Mucosa of descending colon (tissue), 3 donors: ENCODE results near the gene MAML3. TPM values are rescaled to one million over a fixed set of nuclear protein-coding genes. Genes with fewer than 3 reads are reported as not detected.

Experiments used
- ATAC-seq: fragments of 200-7000 bp; cut with Tn5 transposase; one replicate; pipeline ENCODE4 v1.9.1; 2020; ENCODE audit warnings: mild to moderate bottlenecking, moderate library complexity
- DNase-seq, 3 donors: peaks; one replicate each; pipeline ENCODE4 v3.0.0-alpha.2; 2020
- H3K36me3 ChIP-seq: fragments of 200-600 bp; one replicate; pipeline ENCODE4 v1.8.0; 2021; ENCODE audit warnings: low read depth, mild to moderate bottlenecking
- H3K4me1 ChIP-seq: fragments of 200-600 bp; one replicate; pipeline ENCODE4 v1.8.0; 2021; ENCODE audit warnings: low read depth, mild to moderate bottlenecking
- H3K4me3 ChIP-seq: fragments of 200-600 bp; one replicate; pipeline ENCODE4 v1.8.0; 2021; ENCODE audit warnings: mild to moderate bottlenecking
- H3K9me3 ChIP-seq: fragments of 200-600 bp; one replicate; pipeline ENCODE4 v1.8.0; 2021; ENCODE audit warnings: mild to moderate bottlenecking
- intact Hi-C, 2 donors: fragments of 100-400 bp; cut with DNase I in 1 of 2; cut with micrococcal nuclease in 1 of 2; formaldehyde crosslinking; loops; one replicate each; pipeline versions ENCODE4 v1.11.0 to v1.11.1; 2022; cut with DNase I, micrococcal nuclease
- total RNA-seq, 3 donors: library from RNA; stranded (reverse); fragmentation: NEBNext Ultra II Directional in 2 of 3; extraction: Animal tissue kit (Norgen Biotek cat#: 25700) in 2 of 3; gene quantifications; one replicate each; pipeline versions ENCODE4 v1.2.1 to v1.2.4, GENCODE V29; 2021 to 2023
- TF ChIP-seq, protein P1 (sequence below): fragments of 200-600 bp; IDR thresholded peaks from one replicate; pipeline ENCODE4 v1.8.0; 2022; ENCODE audit warnings: antibody characterized with exemption, mild to moderate bottlenecking
- donor health status: DM: no; HTN: no; CAD: no; lungs with moderate emphysema.
- donor health status: DM: no; HTN: no; CAD: no.
- donor health status: DM: no; HTN: yes; CAD: no.

MAML3 gene
- total RNA-seq, 3 donors from 2014 or later, result 10.4 to 23.5 (median 14.8) TPM

- DNase-seq (no peak), ATAC-seq (no peak)
- TF ChIP-seq, protein P1, sequence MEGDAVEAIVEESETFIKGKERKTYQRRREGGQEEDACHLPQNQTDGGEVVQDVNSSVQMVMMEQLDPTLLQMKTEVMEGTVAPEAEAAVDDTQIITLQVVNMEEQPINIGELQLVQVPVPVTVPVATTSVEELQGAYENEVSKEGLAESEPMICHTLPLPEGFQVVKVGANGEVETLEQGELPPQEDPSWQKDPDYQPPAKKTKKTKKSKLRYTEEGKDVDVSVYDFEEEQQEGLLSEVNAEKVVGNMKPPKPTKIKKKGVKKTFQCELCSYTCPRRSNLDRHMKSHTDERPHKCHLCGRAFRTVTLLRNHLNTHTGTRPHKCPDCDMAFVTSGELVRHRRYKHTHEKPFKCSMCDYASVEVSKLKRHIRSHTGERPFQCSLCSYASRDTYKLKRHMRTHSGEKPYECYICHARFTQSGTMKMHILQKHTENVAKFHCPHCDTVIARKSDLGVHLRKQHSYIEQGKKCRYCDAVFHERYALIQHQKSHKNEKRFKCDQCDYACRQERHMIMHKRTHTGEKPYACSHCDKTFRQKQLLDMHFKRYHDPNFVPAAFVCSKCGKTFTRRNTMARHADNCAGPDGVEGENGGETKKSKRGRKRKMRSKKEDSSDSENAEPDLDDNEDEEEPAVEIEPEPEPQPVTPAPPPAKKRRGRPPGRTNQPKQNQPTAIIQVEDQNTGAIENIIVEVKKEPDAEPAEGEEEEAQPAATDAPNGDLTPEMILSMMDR, result no peak
- Histone ChIP-seq H3K4me1 (no peaks in the 10 kb centered on the region), H3K9me3 (no peaks in the 10 kb centered on the region), H3K36me3 (no peaks in the 10 kb centered on the region), H3K4me3 (no peak overlapping the region)
- intact Hi-C loops, result no loop called here
Measured at GRCh38 chr4:139899346-139899745, 254.6 kb downstream of the MAML3 start.

DNA sequence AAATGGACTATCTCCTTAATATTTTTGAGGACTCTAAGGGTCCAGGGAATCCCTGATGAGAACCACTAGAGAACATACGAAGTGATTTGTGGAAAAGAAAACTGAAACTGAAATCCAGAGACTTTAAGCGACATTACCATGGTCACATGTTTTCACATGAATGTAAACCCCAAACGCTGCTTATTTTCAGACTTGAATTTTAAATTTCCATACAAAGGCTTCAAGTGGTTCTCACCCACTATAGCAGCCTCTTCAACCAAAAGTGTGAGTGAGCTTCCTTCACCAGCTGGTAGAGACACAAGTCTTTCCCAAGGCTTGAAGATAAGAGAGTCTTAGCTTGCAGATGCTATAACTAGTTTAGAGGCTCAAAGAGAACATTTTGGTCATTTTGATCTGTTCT is 255.7 kb downstream of the MAML3 start:
- TF ChIP-seq, protein P1, result no peak
- no peaks in the 10 kb centered on the region for H3K4me1 ChIP-seq
- DNase-seq, result no peak
- intact Hi-C loops, result no loop called here
- no peak overlapping the region for H3K4me3 ChIP-seq
- H3K9me3 ChIP-seq, result no peaks in the 10 kb centered on the region
- H3K36me3 ChIP-seq, result no peaks in the 10 kb centered on the region
- ATAC-seq, result no peak

GRCh38 chr4:139896091-139896604 is 257.8 kb downstream of the MAML3 start:
- intact Hi-C loops, result no loop called here
- ATAC-seq (no peak), DNase-seq (no peak)
- Histone ChIP-seq H3K9me3 (no peaks in the 10 kb centered on the region), H3K4me3 (no peak overlapping the region), H3K36me3 (no peaks in the 10 kb centered on the region), H3K4me1 (no peaks in the 10 kb centered on the region)
- TF ChIP-seq, protein P1, result no peak

- TF ChIP-seq, protein P1, result no peak
- no peaks in the 10 kb centered on the region for H3K36me3 ChIP-seq
- H3K4me3 ChIP-seq, result no peak overlapping the region
- no peak for ATAC-seq
- no peaks in the 10 kb centered on the region for H3K4me1 ChIP-seq
- intact Hi-C loops, result no loop called here
- DNase-seq, result no peak
- no peaks in the 10 kb centered on the region for H3K9me3 ChIP-seq
Measured at GRCh38 chr4:139893801-139894200, 260.2 kb downstream of the MAML3 start.

- TF ChIP-seq, protein P1, result no peak
- H3K36me3 ChIP-seq, result no peaks in the 10 kb centered on the region
- no peaks in the 10 kb centered on the region for H3K4me1 ChIP-seq
- H3K4me3 ChIP-seq, result no peak overlapping the region
- H3K9me3 ChIP-seq, result no peaks in the 10 kb centered on the region
- intact Hi-C loops, result no loop called here
- no peak for ATAC-seq
- DNase-seq, result no peak
Measured at GRCh38 chr4:139892973-139893736, 260.8 kb downstream of the MAML3 start.
